Calu3 (cell line): ENCODE results near the gene DAGLB. TPM values are rescaled to one million over a fixed set of nuclear protein-coding genes. Genes with fewer than 3 reads are reported as not detected.
"Not testable (repeated sequence)": the region's sequence is repeated elsewhere in the genome, so short reads cannot be mapped to it uniquely, and the experiment has no call there.

Source experiments
- BruUV-seq: library from RNA; stranded (reverse); fragments of 400-500 nt; replicated peaks from 2 replicates; lab custom pipeline; 2021; lab: Mats Ljungman, UMichigan
- CTCF ChIA-PET: fragments of 300-600 bp; sonication (Branson Sonifier 250); formaldehyde crosslinking; loops from one replicate; lab custom pipeline; 2022; ENCODE audit warnings: antibody characterized with exemption; lab: Charles Lee
- DNase-seq: peaks from one replicate; pipeline ENCODE4 v3.0.0; 2022
- H3K27ac Mint-ChIP-seq: one replicate; pipeline ENCODE4 v1.8.0; 2022; ENCODE audit warnings: mixed read lengths; ENCODE audit not compliant: unreplicated experiment
- H3K27me3 Mint-ChIP-seq: one replicate; pipeline ENCODE4 v1.8.0; 2022; ENCODE audit warnings: mixed read lengths; ENCODE audit not compliant: unreplicated experiment
- H3K36me3 Mint-ChIP-seq: one replicate; pipeline ENCODE4 v1.8.0; 2022; ENCODE audit warnings: mild to moderate bottlenecking, moderate library complexity, mixed read lengths; ENCODE audit not compliant: insufficient read depth, unreplicated experiment
- H3K4me1 Mint-ChIP-seq: one replicate; pipeline ENCODE4 v1.8.0; 2022; ENCODE audit warnings: mild to moderate bottlenecking, low read depth, mixed read lengths; ENCODE audit not compliant: unreplicated experiment
- H3K4me3 Mint-ChIP-seq: one replicate; pipeline ENCODE4 v1.8.0; 2022; ENCODE audit warnings: mild to moderate bottlenecking, low read depth, moderate library complexity, mixed read lengths; ENCODE audit not compliant: unreplicated experiment
- H3K9me3 Mint-ChIP-seq: one replicate; pipeline ENCODE4 v1.8.0; 2022; ENCODE audit warnings: low read depth, mixed read lengths; ENCODE audit not compliant: unreplicated experiment
- CTCF ChIP-seq: fragments of 200-600 bp; IDR thresholded peaks from one replicate; pipeline ENCODE4 v1.8.0; 2022; ENCODE audit warnings: antibody characterized with exemption; ENCODE audit not compliant: unreplicated experiment
- intact Hi-C: fragments of 100-400 bp; cut with micrococcal nuclease; formaldehyde crosslinking; loops from one replicate; pipeline ENCODE4 v1.10.0; 2022; ENCODE audit not compliant: unreplicated experiment
- total RNA-seq: library from RNA; stranded (reverse); gene quantifications from 2 replicates; pipeline ENCODE4 v1.2.3, GENCODE V29; 2022

Gene DAGLB
- total RNA-seq, 1 experiment from 2014 or later, result 36.8 TPM

- H3K27me3 Mint-ChIP-seq, result no peaks in the 10 kb centered on the region
- H3K36me3 Mint-ChIP-seq, result peaks cover 88% of the 10 kb centered on the region
- no peaks in the 10 kb centered on the region for H3K9me3 Mint-ChIP-seq
- H3K4me1 Mint-ChIP-seq, result peaks cover 79% of the 10 kb centered on the region
- TF ChIP-seq CTCF, result no peak
- no TSS peak for BruUV-seq
- peak overlapping the region; percentile 24 for H3K27ac Mint-ChIP-seq
- intact Hi-C loops, result no loop called here
- H3K4me3 Mint-ChIP-seq, result peak overlapping the region; percentile 24
- CTCF ChIA-PET, result interaction anchor here (0.7 kb wide), 1 partner anchor 13 kb away, joined by 3 read pairs; no protein-coding TSS in a partner anchor
- no peak for DNase-seq
These were observed 67.3 kb downstream of the DAGLB start for GRCh38 chr7:6380310-6381095.

- H3K27ac Mint-ChIP-seq, result peak overlapping the region; percentile 24
- CTCF ChIA-PET, result no interaction called here
- no peaks in the 10 kb centered on the region for H3K27me3 Mint-ChIP-seq
- intact Hi-C loops, result no loop called here
- H3K36me3 Mint-ChIP-seq, result peaks cover 88% of the 10 kb centered on the region
- peaks cover 73% of the 10 kb centered on the region for H3K4me1 Mint-ChIP-seq
- TF ChIP-seq CTCF, result no peak
- no peak for DNase-seq
- no peaks in the 10 kb centered on the region for H3K9me3 Mint-ChIP-seq
- no TSS peak for BruUV-seq
- peak overlapping the region; percentile 24 for H3K4me3 Mint-ChIP-seq
These were observed 67.9 kb downstream of the DAGLB start for GRCh38 chr7:6379886-6380285.

- Mint-ChIP-seq H3K27ac (peak overlapping the region; percentile 75), H3K4me1 (peaks cover 61% of the 10 kb centered on the region), H3K36me3 (peaks cover 94% of the 10 kb centered on the region), H3K4me3 (peak overlapping the region; percentile 80)
- CTCF ChIA-PET, result interaction anchor here (0.7 kb wide), 1 partner anchor 19 kb away, joined by 3 read pairs; no protein-coding TSS in a partner anchor
- BruUV-seq, DNase-seq, H3K27me3 Mint-ChIP-seq, intact Hi-C loops, H3K9me3 Mint-ChIP-seq: not testable (repeated sequence)
These were observed 69.2 kb downstream of the DAGLB start for GRCh38 chr7:6378556-6378955.

- H3K9me3 Mint-ChIP-seq, result no peaks in the 10 kb centered on the region
These were observed 70.9 kb downstream of the DAGLB start for GRCh38 chr7:6376820-6377219.

More at GRCh38 chr7:6376820-6377219, 70.9 kb downstream of the DAGLB start:
- CTCF ChIA-PET, result interaction anchor here (0.7 to 2.1 kb wide), 4 partner anchors 9 to 877 kb away, joined by 5 to 11 read pairs (median 6); partner anchors contain the start of genes AIMP2 and PMS2
- H3K4me1 Mint-ChIP-seq, result peaks cover 46% of the 10 kb centered on the region
- H3K4me3 Mint-ChIP-seq, result peak overlapping the region; percentile 80
- H3K36me3 Mint-ChIP-seq, result peaks cover 84% of the 10 kb centered on the region
- no peak for TF ChIP-seq CTCF
- intact Hi-C loops, result loop anchor here (2.0 kb wide), 1 partner anchor 16 kb away; no protein-coding TSS in a partner anchor
- H3K27me3 Mint-ChIP-seq, result no peaks in the 10 kb centered on the region
- peak overlapping the region; percentile 75 for H3K27ac Mint-ChIP-seq
- BruUV-seq, result no TSS peak
- peak; percentile 84 for DNase-seq
